Epithelial cell of proximal tubule (primary cell): ENCODE measurements around the gene INPPL1. TPM values are rescaled to one million over a fixed set of nuclear protein-coding genes. Genes with fewer than 3 reads are reported as not detected.

ENCODE experiments used
- DNase-seq: peaks from one replicate; pipeline ENCODE4 v3.0.0-alpha.2; 2011; ENCODE audit warnings: low read depth
- H3K4me3 ChIP-seq: 2 replicates; pipeline ENCODE4 v1.5.1; 2011; ENCODE audit warnings: low read depth, mild to moderate bottlenecking, low read length
- total RNA-seq: library from RNA; depleted of rRNA; stranded (reverse); fragments of >200 nt; gene quantifications from 2 replicates; pipeline ENCODE4 v1.2.3, GENCODE V29; 2015
- TF ChIP-seq, protein P1 (sequence below): conservative IDR thresholded peaks from 2 replicates; pipeline ENCODE4 v1.5.1; 2012; ENCODE audit warnings: low read depth, mild to moderate bottlenecking, low read length

Gene INPPL1
- total RNA-seq, 1 donor from 2014 or later: 73.2 TPM

DNA sequence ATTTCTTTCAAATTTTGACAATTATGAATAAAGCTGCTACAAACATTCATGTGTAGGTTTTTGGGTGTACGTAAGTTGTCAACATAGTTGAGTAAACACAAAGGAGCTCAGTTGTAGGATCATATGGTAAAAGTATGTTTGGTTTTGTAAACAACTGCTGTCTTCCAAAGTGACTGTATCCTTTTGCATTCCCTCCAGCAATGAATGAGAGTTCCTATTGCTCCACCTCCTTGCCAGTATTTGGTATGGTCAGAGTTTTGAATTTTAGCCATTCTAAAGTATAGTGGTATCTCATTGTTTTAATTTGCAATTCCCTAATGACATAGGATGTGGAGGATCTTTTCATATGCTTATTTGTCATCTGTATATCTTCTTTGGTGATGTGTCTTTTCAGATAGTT is 47.4 kb downstream of the INPPL1 start:
- TF ChIP-seq, protein P1, sequence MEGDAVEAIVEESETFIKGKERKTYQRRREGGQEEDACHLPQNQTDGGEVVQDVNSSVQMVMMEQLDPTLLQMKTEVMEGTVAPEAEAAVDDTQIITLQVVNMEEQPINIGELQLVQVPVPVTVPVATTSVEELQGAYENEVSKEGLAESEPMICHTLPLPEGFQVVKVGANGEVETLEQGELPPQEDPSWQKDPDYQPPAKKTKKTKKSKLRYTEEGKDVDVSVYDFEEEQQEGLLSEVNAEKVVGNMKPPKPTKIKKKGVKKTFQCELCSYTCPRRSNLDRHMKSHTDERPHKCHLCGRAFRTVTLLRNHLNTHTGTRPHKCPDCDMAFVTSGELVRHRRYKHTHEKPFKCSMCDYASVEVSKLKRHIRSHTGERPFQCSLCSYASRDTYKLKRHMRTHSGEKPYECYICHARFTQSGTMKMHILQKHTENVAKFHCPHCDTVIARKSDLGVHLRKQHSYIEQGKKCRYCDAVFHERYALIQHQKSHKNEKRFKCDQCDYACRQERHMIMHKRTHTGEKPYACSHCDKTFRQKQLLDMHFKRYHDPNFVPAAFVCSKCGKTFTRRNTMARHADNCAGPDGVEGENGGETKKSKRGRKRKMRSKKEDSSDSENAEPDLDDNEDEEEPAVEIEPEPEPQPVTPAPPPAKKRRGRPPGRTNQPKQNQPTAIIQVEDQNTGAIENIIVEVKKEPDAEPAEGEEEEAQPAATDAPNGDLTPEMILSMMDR: no peak
- DNase-seq: no peak

GRCh38 chr11:72274435-72274834 is 49.9 kb downstream of the INPPL1 start:
- TF ChIP-seq, protein P1: no peak
- no peak for DNase-seq
- no peak overlapping the region for H3K4me3 ChIP-seq

More for the DNA sequence above, 47.4 kb downstream of the INPPL1 start:
- H3K4me3 ChIP-seq: no peak overlapping the region

- no peak overlapping the region for H3K4me3 ChIP-seq
- TF ChIP-seq, protein P1: no peak
- DNase-seq: peak; percentile 27
These were observed 54.3 kb downstream of the INPPL1 start for GRCh38 chr11:72278905-72279304.

DNA sequence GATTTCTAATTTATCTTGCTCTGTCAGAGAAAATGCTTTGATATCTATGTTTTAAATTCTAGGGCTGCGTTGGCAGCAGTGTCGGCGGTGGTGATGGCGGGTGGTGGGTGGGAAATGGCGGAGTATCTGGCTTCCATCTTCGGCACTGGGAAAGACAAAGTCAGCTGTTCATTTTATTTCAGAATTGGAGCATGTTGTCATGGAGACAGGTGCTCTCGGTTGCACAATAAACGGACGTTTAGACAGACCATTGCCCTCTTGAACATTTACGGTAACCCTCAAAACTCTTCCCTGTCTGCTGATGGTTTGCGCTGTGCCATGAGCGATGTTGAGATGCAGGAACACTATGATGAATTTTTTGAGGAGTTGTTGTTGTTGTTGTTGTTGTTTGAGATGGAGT is 55.5 kb downstream of the INPPL1 start:
- DNase-seq: no peak
- H3K4me3 ChIP-seq: no peak overlapping the region
- TF ChIP-seq, protein P1: no peak

DNA sequence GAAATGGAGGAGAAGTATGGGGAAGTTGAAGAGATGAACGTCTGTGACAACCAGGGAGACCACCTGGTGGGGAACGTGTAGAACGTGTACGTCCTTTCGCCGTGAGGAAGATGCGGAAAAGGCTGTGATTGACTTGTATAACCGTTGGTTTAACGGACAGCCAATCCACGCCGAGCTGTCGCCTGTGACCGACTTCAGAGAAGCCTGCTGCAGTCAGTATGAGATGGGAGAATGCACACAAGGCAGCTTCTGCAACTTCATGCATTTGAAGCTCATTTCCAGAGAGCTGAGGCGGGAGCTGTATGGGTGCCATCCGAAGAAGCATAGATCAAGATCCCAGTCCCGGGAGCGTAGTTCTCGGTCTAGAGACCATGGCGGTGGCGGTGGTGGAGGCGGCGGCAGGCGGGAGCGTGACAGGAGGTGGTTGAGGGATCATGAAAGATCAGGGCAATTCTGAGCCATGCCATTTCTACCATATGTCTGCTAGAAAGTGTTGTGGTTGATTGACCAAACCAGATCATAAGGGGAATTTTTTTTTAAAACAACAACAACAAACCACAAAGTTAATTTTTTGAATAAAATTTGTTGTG is 56.3 kb downstream of the INPPL1 start:
- no peak overlapping the region for H3K4me3 ChIP-seq
- TF ChIP-seq, protein P1: no peak
- no peak for DNase-seq

GRCh38 chr11:72283947-72284346 is 59.4 kb downstream of the INPPL1 start:
- no peak overlapping the region for H3K4me3 ChIP-seq
- no peak for DNase-seq
- TF ChIP-seq, protein P1: no peak

DNA sequence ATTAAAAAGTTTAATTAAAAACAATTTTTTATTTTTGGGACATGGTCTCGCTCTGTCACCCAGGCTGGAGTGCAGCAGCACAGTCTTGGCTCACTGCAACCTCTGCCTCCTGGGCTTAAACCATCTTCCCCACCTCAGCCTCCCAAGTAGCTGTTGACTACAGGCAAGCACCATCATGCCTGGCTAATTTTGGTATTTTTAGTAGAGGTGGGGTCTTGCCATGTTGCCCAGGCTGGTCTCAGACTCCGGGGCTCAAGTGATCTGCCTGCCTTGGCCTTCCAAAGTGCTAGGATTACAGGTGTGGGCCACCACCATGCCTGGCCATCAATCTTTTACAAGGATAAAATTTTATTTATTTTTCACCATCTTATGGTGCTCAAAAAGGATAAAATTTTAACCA is 62.7 kb downstream of the INPPL1 start:
- DNase-seq: no peak
- TF ChIP-seq, protein P1: no peak
- no peak overlapping the region for H3K4me3 ChIP-seq

Other genes starting within 250 kb of the INPPL1 start
- gene IL18BP, start 225.9 kb upstream of the INPPL1 start, total RNA-seq: 1.0 and 1.7 TPM in 2 replicates
- 116 TPM in 2 replicates for gene NUMA1, start 144.2 kb upstream of the INPPL1 start, total RNA-seq
- gene LRRC51, start 143.9 kb upstream of the INPPL1 start, total RNA-seq: 3.7 and 6.7 TPM in 2 replicates
- 149 and 156 TPM in 2 replicates for gene LAMTOR1, start 121.5 kb upstream of the INPPL1 start, total RNA-seq
- gene TOMT, start 118.8 kb upstream of the INPPL1 start, total RNA-seq: not detected in 2 replicates
- gene ANAPC15, start 112.1 kb upstream of the INPPL1 start, total RNA-seq: 66.6 and 87.4 TPM in 2 replicates
- 0.65 TPM in 1 of 2 replicates, not detected in the other for gene FOLR3, start 89.0 kb upstream of the INPPL1 start, total RNA-seq
- 1.5 and 12.3 TPM in 2 replicates for gene FOLR1, start 32.6 kb upstream of the INPPL1 start, total RNA-seq
- gene FOLR2, start 8.0 kb upstream of the INPPL1 start, total RNA-seq: not detected in 2 replicates
- gene PHOX2A, start 19.4 kb downstream of the INPPL1 start, total RNA-seq: not detected in 2 replicates
- gene CLPB, start 209.8 kb downstream of the INPPL1 start, total RNA-seq: 28.6 and 38.8 TPM in 2 replicates